Activated T-cell treated with anti-CD3 and anti-CD28 coated beads for 48 hours (primary cell): ENCODE data around the gene CD63.

ENCODE experiments used
- DNase-seq: peaks from one replicate; pipeline ENCODE4 v3.0.0-alpha.2; 2020; ENCODE audit warnings: low read depth

The CD63 gene

GRCh38 chr12:55686366-55687010, 42.3 kb downstream of the CD63 start:
- no peak for DNase-seq

GRCh38 chr12:55685671-55686070, 43.1 kb downstream of the CD63 start:
- DNase-seq: no peak

DNA sequence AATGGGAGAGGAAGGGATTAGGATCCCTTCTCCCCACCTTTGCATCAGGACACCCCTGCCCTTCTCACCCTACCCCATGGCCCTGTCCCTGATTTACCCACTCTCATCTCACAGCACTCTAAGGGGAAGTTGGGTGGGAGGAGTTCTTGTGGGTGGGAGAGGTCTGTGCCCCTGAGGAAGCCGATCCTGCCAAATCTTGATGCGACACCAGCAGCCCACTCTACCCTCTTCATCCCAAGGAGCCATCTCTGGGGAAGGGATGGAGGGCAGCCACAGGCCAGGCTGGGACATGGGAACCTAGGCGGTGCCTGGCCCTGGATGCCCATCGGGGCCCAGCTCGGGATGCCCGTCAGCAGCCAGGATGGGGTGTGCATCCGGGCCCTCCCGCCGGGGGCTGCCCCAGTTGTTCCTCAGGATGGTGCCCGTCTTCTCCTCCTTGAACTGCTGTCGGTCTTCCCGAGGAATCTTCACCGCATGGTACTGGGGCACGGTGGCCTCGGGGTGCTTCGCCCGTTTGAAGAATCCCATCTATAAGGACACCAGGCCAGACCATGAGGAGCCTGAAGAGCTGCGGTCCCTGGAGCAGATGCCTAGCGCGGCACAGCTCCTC, 43.9 kb downstream of the CD63 start:
- DNase-seq: no peak

DNA sequence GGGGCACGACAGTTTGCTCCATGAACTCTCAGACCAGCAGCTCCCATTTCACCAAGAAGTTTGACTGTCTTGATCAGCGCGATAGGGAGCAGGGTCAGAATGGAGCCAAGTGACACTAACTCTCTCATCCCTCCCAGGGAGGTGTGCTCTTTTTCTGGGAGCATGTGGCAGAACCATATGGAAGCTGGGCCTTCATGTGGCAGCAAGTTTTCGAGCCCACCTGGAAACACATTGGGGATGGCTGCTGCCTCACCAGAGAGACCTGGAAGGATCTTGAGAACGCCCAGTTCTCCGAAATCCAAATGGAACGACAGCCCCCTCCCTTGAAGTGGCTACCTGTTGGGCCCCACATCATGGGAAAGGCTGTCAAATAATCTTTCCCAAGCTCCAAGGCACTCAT, 45.1 kb downstream of the CD63 start:
- DNase-seq: no peak

DNA sequence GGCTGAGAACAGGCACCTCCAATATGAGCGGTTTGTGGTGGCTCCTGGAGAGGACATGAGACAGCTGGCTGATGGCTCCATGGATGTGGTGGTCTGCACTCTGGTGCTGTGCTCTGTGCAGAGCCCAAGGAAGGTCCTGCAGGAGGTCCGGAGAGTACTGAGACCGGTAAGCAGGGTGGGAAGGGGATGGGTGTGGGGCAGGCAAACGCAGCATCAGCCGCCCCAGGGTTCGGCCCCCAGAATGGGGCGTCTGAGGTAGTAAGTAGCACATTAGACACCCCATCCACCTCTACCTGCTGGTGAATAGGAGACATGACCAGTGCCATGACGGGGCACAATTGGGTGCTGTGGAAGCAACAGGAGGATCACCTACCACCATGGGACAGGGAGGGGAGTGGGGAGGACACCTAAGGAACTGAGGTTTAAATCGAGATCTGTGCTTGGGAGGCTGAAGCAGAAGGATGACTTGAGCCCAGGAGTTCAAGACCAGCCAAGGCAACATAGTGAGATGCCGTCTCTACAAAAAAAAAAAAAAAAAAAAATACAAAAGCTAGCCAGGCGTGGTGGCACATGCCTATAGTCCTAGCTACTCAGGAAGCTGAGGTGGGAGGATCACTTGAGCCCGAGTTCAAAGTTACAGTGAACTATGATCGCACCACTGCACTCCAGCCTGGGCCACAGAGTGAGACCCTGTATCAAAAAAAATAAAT, 46.6 kb downstream of the CD63 start:
- DNase-seq: no peak

DNA sequence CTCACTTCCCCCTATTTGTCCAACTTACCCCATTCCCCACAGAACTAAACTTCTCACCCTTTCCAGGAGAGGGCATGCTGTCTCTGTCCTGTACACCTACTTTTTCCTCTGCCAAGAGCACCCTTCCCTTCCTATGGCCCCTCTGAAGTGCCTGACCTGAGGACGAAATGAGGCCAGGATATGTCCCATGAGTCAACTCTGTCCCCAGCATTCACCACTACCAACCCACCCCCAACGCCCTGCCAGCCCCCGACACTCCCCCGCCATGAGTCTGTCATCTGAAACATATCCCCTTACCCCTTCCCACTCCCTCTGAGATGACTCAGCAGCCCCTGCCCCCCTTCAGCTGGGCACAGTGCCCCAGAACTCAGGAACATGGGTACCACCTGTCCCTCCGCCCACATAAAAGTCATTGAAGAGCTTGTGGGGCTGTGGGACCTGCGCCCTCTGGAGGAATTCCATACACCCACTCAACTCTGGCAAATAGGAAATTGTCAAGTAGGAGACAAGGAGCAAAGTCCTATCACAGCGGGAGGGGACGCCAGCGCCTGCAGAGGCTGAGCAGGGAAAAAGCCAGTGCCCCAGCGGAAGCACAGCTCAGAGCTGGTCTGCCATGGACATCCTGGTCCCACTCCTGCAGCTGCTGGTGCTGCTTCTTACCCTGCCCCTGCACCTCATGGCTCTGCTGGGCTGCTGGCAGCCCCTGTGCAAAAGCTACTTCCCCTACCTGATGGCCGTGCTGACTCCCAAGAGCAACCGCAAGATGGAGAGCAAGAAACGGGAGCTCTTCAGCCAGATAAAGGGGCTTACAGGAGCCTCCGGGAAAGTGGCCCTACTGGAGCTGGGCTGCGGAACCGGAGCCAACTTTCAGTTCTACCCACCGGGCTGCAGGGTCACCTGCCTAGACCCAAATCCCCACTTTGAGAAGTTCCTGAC, 47.4 kb downstream of the CD63 start:
- no peak for DNase-seq

DNA sequence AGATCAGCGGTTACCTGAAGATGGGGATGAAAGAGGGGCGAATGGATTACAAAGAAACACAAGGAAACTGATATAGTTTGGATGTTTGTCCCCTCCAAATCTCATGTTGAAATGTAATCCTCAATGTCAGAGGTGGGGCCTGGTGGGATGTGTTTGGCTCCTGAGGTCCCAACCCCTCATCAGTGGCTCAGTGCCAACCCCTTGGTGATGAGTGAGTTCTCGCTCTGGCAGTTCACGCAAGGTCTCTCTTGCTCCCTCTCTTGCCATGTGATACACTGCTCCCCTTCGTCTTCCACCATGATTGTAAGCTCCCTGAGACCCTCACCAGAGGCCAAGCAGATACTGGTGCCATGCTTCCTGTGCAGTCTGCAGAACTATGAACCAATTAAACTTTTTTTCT, 49.1 kb downstream of the CD63 start:
- DNase-seq: no peak

DNA sequence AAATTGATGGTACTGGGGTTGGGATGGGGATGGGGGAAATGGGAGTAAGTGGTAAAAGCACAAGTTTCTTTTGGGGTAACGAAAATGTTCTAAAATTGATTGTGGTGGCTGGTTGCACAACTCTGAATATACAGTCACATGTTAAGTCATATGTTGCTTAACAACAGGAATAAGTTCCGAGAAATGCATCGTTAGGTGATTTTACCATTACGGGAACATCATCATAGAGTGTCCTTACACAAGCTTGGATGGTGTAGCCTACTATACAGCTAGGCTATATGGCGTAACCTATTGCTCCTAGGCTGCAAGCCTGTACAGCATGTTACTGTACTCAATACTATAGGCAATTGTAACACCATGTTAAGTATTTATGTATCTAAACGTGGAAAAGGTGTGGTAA, 52.1 kb downstream of the CD63 start:
- DNase-seq: no peak

GRCh38 chr12:55675666-55676065, 53.1 kb downstream of the CD63 start:
- DNase-seq: no peak
